ENCODE results near the gene BCL2L15. TPM values are rescaled to one million over a fixed set of nuclear protein-coding genes. Genes with fewer than 3 reads are reported as not detected.

BCL2L15 gene
- total RNA-seq, 4 donors from 2014 or later, result 1.4 to 3.1 TPM; not detected in 2

Other genes starting within 250 kb of the BCL2L15 start
- gene PHTF1, start 128.1 kb downstream of the BCL2L15 start, total RNA-seq, result 10 to 100 TPM in 3 of 4 donors, 1 to 10 TPM in 1; 7.6 to 30.3 (median 17.0) TPM
- gene RSBN1, start 75.1 kb downstream of the BCL2L15 start, total RNA-seq, result 10 to 100 TPM; 33.5 to 56.4 (median 38.3) TPM
- gene PTPN22, start 15.9 kb downstream of the BCL2L15 start, total RNA-seq, result 1 to 10 TPM in 3 of 4 donors, under 1 TPM in 1; 0.85 to 8.8 (median 2.1) TPM
- 10 to 100 TPM in 3 of 4 donors, 1 to 10 TPM in 1; 2.8 to 47.8 (median 18.5) TPM for gene AP4B1, start 17.2 kb upstream of the BCL2L15 start, total RNA-seq
- gene DCLRE1B, start 17.7 kb upstream of the BCL2L15 start, total RNA-seq, result 1 to 10 TPM; 1.5 to 7.2 (median 3.9) TPM
- gene HIPK1, start 41.7 kb upstream of the BCL2L15 start, total RNA-seq, result 10 to 100 TPM; 21.5 to 92.7 (median 39.7) TPM
- gene OLFML3, start 91.9 kb upstream of the BCL2L15 start, total RNA-seq, result 100 to 1,000 TPM in 2 of 4 donors, 10 to 100 TPM in 2; 86.6 to 302 (median 122) TPM

All from uterus (tissue), 4 donors.